PC-9 (cell line): ENCODE data around the gene TNS1. TPM values are rescaled to one million over a fixed set of nuclear protein-coding genes. Genes with fewer than 3 reads are reported as not detected.

Source experiments
- BruUV-seq: library from RNA; stranded (reverse); fragments of 400-500 nt; replicated peaks from 2 replicates; lab custom pipeline; 2021; lab: Mats Ljungman, UMichigan
- CTCF ChIA-PET: fragments of 300-600 bp; sonication (Branson Sonifier 250); formaldehyde crosslinking; loops from one replicate; lab custom pipeline; 2022; ENCODE audit warnings: antibody characterized with exemption; lab: Charles Lee
- POLR2A ChIA-PET: fragments of 300-600 bp; sonication (Branson Sonifier 250); formaldehyde crosslinking; loops from one replicate; lab custom pipeline; 2022; ENCODE audit warnings: antibody characterized with exemption; ENCODE audit not compliant: unreplicated experiment; lab: Charles Lee
- DNase-seq, 2 experiments: peaks; one replicate each; pipeline versions ENCODE4 v3.0.0 to v3.0.0-alpha.2; 2015 to 2022; ENCODE audit warnings: mixed read lengths in 1 of 2
- H2AFZ ChIP-seq: fragments of 200-600 bp; sonication (generic); 2 replicates; pipeline ENCODE4 v1.8.1; 2017; ENCODE audit warnings: antibody characterized with exemption
- H3F3A ChIP-seq: fragments of 200-600 bp; sonication (generic); 2 replicates; pipeline ENCODE4 v1.8.1; 2017; ENCODE audit warnings: antibody characterized with exemption, mild to moderate bottlenecking, low read depth; ENCODE audit not compliant: insufficient read depth
- H3K27ac ChIP-seq: fragments of 200-600 bp; sonication (generic); 2 replicates; pipeline ENCODE4 v1.6.1; 2016; ENCODE audit warnings: mixed run types
- H3K27me3 ChIP-seq: fragments of 200-600 bp; sonication (generic); 2 replicates; pipeline ENCODE4 v1.6.1; 2016; ENCODE audit warnings: low read depth, mixed run types; ENCODE audit not compliant: insufficient read depth
- H3K36me3 ChIP-seq: fragments of 200-600 bp; sonication (generic); 2 replicates; pipeline ENCODE4 v1.6.1; 2016; ENCODE audit warnings: low read depth, mixed run types
- H3K4me1 ChIP-seq: fragments of 200-600 bp; sonication (generic); replicated peaks from 2 replicates; pipeline ENCODE4 v1.6.1; 2016; ENCODE audit warnings: mixed run types; ENCODE audit not compliant: insufficient read depth
- H3K4me2 ChIP-seq: fragments of 200-600 bp; sonication (generic); 2 replicates; pipeline ENCODE4 v1.6.1; 2017; ENCODE audit warnings: mixed run types
- H3K4me3 ChIP-seq: fragments of 200-600 bp; sonication (generic); 2 replicates; pipeline ENCODE4 v1.6.1; 2016; ENCODE audit warnings: mixed run types
- H3K79me2 ChIP-seq: fragments of 200-600 bp; sonication (generic); 2 replicates; pipeline ENCODE4 v1.6.1; 2017; ENCODE audit warnings: low read depth, mixed run types
- H3K9me2 ChIP-seq: fragments of 200-600 bp; sonication (generic); 2 replicates; pipeline ENCODE4 v1.8.1; 2017; ENCODE audit warnings: mild to moderate bottlenecking; ENCODE audit not compliant: insufficient read depth
- H3K9me3 ChIP-seq: fragments of 200-600 bp; sonication (generic); 2 replicates; pipeline ENCODE4 v1.8.1; 2016; ENCODE audit warnings: low read depth; ENCODE audit not compliant: insufficient read depth
- H4K20me1 ChIP-seq: fragments of 200-600 bp; sonication (generic); 2 replicates; pipeline ENCODE4 v1.8.1; 2017; ENCODE audit not compliant: insufficient read depth
- CTCF ChIP-seq: fragments of 200-600 bp; sonication (generic); conservative IDR thresholded peaks from 2 replicates; pipeline ENCODE4 v1.6.1; 2017; ENCODE audit warnings: mixed run types, antibody characterized with exemption, mild to moderate bottlenecking, moderate library complexity
- EZH2 ChIP-seq: fragments of 200-600 bp; sonication (generic); IDR thresholded peaks from 2 replicates; pipeline ENCODE4 v1.8.0; 2017; ENCODE audit warnings: antibody characterized with exemption, low read depth
- intact Hi-C: fragments of 100-400 bp; cut with micrococcal nuclease; formaldehyde crosslinking; loops from one replicate; pipeline ENCODE4 v1.10.0; 2022; ENCODE audit not compliant: unreplicated experiment
- total RNA-seq: library from RNA; stranded (reverse); gene quantifications from 2 replicates; pipeline ENCODE4 v1.2.3, GENCODE V29; 2021

The TNS1 gene
- total RNA-seq, 1 experiment from 2014 or later: 5.5 TPM

- H3K79me2 ChIP-seq: no peaks in the 10 kb centered on the region
- no peaks in the 10 kb centered on the region for H3F3A ChIP-seq
- no peaks in the 10 kb centered on the region for H3K9me2 ChIP-seq
- no TSS peak for BruUV-seq
- DNase-seq: no peak
- H3K9me3 ChIP-seq: no peaks in the 10 kb centered on the region
- no peak overlapping the region for H3K4me2 ChIP-seq
- peaks cover 3% of the 10 kb centered on the region; the same call in 1 of the 2 replicates for H3K27me3 ChIP-seq
- ChIA-PET POLR2A (no interaction called here), CTCF (no interaction called here)
- H3K27ac ChIP-seq: no peak overlapping the region
- TF ChIP-seq EZH2: no peak
- TF ChIP-seq CTCF: no peak
- H3K4me1 ChIP-seq: no peaks in the 10 kb centered on the region
- intact Hi-C loops: no loop called here
- H3K36me3 ChIP-seq: no peaks in the 10 kb centered on the region
- H4K20me1 ChIP-seq: no peaks in the 10 kb centered on the region
- H3K4me3 ChIP-seq: no peak overlapping the region
- no peak overlapping the region for H2AFZ ChIP-seq
Measured at GRCh38 chr2:218017211-218018053, 14.6 kb upstream of the TNS1 start.

GRCh38 chr2:218016810-218017209 is 14.0 kb upstream of the TNS1 start:
- H3K79me2 ChIP-seq: no peaks in the 10 kb centered on the region
- no peaks in the 10 kb centered on the region for H3K9me2 ChIP-seq
- TF ChIP-seq EZH2 (no peak), CTCF (no peak)
- no peaks in the 10 kb centered on the region for H3K4me1 ChIP-seq
- H3K4me2 ChIP-seq: no peak overlapping the region
- no peak overlapping the region for H3K4me3 ChIP-seq
- no peaks in the 10 kb centered on the region for H3K36me3 ChIP-seq
- no peaks in the 10 kb centered on the region for H4K20me1 ChIP-seq
- no peak overlapping the region for H2AFZ ChIP-seq
- peaks cover 9% of the 10 kb centered on the region for H3K27me3 ChIP-seq
- intact Hi-C loops: no loop called here
- POLR2A ChIA-PET: no interaction called here
- H3K9me3 ChIP-seq: no peaks in the 10 kb centered on the region
- no TSS peak for BruUV-seq
- H3F3A ChIP-seq: no peaks in the 10 kb centered on the region
- no peak overlapping the region for H3K27ac ChIP-seq
- CTCF ChIA-PET: no interaction called here
- no peak for DNase-seq

- TF ChIP-seq CTCF (no peak), EZH2 (no peak)
- no peak overlapping the region for H2AFZ ChIP-seq
- ChIA-PET CTCF (interaction anchor here (0.6 kb wide), 1 partner anchor 12 kb away, joined by 5 read pairs; no protein-coding TSS in a partner anchor), POLR2A (interaction anchor here (0.6 kb wide), 1 partner anchor 221 kb away, joined by 4 read pairs; no protein-coding TSS in a partner anchor)
- no peaks in the 10 kb centered on the region for H3F3A ChIP-seq
- no peak overlapping the region for H3K27ac ChIP-seq
- H3K4me1 ChIP-seq: no peaks in the 10 kb centered on the region
- no peak overlapping the region for H3K4me2 ChIP-seq
- no peaks in the 10 kb centered on the region for H3K9me2 ChIP-seq
- no peaks in the 10 kb centered on the region for H3K9me3 ChIP-seq
- BruUV-seq: no TSS peak
- H4K20me1 ChIP-seq: no peaks in the 10 kb centered on the region
- intact Hi-C loops: no loop called here
- H3K79me2 ChIP-seq: no peaks in the 10 kb centered on the region
- DNase-seq: no peak
- no peaks in the 10 kb centered on the region for H3K36me3 ChIP-seq
- no peak overlapping the region for H3K4me3 ChIP-seq
- peaks cover 17% of the 10 kb centered on the region for H3K27me3 ChIP-seq
Measured at GRCh38 chr2:218015586-218016521, 13.1 kb upstream of the TNS1 start.
